ENCODE results near the gene TCIRG1.
"Not testable (repeated sequence)": the region's sequence is repeated elsewhere in the genome, so short reads cannot be mapped to it uniquely, and the experiment has no call there.

The TCIRG1 gene

DNA sequence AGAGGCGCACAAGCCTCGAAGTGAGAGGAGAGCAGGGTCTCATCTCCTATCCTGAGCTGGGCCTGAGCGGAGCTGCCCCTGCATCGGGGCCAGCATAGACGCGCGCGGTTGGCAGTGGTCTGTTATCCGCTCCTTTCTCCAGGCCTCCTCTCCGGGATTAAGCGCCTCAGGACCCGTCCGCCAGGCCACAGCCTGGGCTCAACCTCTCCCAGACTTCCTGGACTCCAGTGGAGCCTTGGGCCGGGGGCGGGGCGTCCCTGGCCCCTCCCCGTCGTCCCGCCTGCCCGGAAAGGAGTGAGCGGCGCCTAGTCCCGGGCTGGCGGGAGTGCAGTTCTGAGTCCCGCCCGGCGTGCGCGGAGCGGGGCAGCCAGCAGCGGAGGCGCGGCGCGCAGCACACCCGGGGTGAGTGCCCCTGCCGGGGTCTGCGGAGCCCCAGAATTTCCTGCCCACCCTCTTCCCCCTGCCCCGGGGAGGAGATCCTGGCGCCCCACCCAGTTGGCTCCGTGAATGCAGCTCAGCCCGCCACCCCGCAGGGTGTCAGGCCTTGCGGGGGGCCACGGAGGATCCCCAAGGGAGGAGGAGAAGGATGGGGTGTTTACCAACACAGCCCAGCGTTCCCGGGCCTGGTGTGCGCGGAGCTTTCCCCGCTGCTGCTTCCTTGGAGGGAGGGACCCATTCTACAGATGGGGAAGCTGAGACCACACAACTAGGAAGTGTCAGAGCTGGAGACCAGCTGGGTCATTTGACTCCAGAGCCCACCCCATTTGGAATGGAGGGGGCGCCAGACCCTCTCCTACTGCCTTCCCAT is at the start of gene TCIRG1:
Gene TCIRG1 (plus strand): TSS at position 308 of the 808 bp plus-strand sequence. CDS start 2,247 bp downstream, outside the sequence.
- DNase-seq (ENCODE audit: low spot score): peak; percentile 95

DNA sequence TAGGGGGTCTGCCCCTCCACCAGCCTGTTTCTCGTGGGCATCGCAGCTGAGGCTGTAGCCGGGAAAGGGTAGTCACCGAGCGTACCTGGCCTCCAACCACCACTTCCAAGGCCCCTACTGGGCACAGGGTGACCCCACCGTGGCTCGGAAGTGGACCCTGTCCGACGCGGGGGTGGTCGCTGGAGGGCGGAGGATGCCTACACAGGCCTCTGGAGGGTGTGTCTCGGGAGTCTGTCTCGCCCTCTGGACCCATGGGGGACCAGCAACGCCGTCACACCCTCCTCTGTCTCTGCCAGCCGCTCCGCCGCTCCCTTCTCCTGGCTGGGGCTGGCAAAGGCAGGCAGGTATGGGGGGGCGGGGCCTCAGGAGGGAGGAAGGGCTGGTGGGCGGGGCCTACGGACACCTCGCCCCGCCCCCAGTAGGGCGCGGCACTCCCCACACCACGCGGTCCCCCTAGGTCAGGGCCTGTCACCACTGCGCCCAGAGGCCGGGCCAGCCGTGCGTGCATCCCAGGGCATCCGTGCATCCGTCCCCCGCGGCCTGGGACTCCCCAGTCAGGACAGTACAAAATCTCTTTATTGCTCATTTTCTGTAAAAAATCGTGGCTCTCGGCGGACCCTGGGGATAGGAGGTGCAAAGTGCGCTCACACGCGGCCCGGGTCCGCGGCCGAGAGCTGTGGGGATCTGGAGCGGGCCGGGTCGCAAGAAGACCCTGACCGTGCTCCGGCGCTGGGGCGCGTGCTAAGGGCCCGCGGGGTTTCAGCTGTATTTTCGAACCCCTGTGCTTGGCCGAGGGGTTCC is 48.1 kb upstream of the TCIRG1 start:
- DNase-seq (ENCODE audit: low spot score): peak; percentile 66

DNA sequence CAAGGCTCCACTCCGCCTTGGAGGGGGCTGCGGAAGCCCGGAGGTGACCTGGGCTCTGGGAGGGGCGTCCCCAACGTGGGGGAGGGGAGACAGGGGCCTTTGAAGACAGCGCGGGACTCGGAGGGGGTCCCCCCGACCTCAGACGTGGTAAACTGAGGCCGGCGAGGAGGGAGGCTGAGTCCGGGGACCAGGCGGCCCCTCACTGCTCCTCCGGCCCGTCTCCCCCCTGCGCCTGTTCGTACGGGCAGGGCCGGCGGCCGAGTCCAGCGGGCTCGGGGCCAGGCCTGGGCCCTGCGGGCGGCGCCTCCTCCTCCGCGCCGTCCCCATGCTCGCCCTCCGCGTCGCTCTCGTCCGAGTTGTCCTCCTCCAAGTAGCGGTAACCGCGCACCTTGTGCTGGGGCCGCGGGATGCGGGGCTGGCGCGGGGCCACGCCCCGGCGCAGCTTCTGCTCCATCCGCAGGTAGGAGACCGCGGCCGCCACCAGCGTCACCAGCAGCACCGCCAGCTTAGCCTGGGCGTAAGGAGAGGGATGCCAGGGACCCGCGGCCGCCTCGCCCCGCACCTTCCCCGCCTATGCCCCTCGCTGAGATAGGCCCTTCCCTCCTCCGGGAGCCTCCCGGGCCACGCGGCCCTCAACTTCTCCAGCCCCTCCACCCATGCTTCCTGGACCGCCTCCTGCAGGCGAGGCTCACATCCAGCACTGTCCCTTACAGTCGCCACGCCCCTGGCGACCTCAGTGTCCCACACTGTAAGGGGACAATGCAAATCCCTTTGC is 47.3 kb upstream of the TCIRG1 start:
- not testable (repeated sequence) for DNase-seq (ENCODE audit: low spot score)

DNA sequence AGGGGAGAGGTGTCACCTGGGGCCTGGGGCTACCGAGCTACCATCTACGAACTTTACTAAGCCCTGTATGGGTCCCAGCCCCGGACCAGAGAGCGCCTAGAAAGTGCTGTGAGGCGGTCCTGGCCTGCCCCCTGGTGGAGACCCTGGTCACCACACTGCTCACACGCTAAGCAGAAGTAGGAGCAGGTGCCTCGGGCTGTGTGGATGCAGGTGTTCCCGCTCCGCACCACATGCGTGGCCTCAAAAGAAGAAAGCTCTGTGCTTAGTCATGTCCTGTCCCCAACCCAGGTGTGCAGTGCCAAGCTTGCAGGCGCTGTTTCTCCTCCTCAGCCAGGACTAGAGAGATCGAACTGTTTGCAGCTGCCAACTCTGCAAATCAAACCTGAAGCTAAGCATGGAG is 45.0 kb upstream of the TCIRG1 start:
- DNase-seq (ENCODE audit: low spot score): not testable (repeated sequence)

GRCh38 chr11:67994387-67994786 is 44.4 kb upstream of the TCIRG1 start:
- DNase-seq (ENCODE audit: low spot score): not testable (repeated sequence)

- not testable (repeated sequence) for DNase-seq (ENCODE audit: low spot score)
Observed at GRCh38 chr11:67995129-67995528, 43.7 kb upstream of the TCIRG1 start.

DNA sequence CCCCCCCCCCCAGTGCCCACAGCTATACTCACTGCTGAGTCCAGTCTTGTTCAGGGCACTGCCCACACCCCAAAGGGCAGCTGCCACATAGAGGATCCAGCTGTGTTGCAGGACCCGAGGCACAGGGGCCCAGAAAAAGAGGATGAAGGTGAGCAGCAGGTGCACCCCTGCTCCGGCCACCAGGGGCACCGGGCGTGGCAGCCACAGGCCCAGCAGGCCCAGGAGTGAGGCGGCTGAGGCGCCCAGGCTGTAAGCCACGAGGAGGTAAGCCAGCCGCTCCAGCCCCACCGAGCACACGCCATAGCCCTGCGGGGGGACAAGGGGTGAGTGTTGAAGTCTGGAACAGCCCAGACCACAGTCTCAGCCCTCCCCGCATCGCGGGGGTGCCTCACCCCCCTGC is 43.2 kb upstream of the TCIRG1 start:
- not testable (repeated sequence) for DNase-seq (ENCODE audit: low spot score)

DNA sequence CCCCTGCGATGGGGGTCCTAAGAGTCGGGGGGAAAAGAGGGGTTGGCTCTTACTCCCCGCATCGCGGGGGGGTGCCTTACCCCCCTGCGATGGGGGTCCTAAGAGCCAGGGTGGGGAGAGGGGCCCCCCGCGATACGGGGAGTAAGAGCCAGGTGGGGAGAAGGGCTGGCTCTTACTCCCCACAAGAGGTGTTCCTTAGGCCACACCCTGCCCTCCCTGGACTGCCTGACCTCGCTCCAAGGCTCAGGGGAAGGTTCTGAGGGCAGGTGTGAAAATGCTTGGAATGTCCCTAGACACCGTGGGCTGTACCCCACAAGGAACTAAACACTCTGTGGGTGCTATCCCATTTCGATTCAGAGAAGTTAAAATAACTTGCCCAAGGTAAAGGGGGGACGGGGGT is 42.8 kb upstream of the TCIRG1 start:
- no peak for DNase-seq (ENCODE audit: low spot score)

DNA sequence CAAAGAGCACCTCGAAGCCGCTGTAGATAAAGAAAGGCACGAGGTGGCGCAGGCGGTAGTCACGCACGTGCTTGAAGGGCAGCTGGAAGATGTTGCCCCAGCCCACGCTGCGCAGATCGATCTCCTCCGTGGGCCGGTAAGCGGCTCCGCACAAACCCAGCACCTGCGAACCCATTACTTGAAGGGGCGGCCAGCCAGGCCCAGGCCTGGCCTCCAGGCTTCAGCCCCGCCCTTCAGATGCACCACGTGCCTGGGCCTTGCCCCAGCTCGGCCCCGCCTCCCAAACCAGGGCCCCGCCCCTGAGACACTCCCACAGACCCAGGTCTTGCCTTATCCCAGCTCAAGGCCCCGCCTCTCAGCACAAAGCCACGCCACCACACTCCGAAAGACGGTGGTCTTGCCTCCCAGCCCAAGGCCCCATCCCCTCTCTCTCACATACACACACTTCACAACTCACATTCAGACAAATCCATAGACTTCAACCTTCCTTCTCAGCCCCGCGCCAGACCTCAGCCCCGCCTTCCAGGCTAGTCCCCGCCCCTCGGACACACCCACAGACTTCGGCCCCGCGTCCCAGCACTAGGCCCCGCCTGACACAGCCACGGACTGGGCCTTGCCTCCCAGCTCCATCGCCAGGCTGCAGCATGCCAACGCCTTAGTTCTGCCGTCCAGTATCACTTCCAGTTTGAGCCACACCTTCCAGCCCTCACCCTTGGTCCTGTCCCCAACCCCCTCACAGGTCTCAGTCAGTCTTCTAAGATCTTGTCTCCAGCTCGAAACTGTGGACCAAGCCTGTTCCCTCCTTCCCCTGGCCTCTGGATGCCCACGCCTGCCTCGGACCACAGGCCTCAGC is 42.0 kb upstream of the TCIRG1 start:
- DNase-seq (ENCODE audit: low spot score): peak; percentile 90

DNA sequence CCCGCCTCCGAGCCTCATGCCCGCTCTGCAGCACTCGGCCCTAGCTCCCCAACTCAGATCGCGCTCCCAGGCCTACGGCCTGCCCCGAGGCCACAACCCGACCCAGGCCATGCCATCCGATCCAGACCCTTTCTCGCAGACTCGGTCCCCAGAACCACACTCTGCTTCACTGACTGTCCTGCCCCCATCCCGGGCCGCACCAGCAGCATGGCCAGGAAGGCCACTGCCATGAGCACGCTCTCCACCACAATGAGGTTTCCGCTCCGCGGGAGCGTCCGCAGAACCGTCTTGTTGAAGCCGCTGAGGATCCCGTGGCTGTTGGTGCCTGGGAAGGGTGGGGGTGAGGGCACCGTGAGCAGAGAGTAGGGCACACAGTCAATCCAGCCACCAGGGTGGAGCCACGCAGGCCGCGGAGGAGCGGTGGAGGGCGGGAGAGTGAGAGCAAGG is 41.3 kb upstream of the TCIRG1 start:
- no peak for DNase-seq (ENCODE audit: low spot score)

- no peak for DNase-seq (ENCODE audit: low spot score)
Observed at GRCh38 chr11:67998150-67999045, 40.4 kb upstream of the TCIRG1 start.

DNA sequence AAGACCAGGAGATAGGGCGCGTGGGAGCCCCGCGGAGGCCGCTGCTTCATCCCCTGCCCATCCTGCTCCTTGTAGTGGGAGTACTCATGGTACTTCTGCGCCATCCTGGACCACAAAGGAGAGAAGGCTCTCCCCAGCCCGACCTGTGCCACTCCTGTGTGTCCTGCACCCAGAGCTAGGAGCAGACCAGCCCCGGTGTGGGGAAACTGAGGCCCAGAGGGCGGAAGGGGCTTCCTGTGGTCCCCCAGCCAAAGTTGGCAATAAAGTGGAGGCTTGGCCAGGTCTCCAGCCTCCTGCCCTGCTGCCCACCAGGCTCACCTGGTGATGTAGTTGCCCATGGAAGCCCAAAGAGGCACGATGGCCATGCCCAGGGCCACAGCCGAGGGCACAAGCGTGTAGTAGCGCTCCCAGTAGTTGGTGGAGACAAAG is 39.6 kb upstream of the TCIRG1 start:
- DNase-seq (ENCODE audit: low spot score): no peak

DNA sequence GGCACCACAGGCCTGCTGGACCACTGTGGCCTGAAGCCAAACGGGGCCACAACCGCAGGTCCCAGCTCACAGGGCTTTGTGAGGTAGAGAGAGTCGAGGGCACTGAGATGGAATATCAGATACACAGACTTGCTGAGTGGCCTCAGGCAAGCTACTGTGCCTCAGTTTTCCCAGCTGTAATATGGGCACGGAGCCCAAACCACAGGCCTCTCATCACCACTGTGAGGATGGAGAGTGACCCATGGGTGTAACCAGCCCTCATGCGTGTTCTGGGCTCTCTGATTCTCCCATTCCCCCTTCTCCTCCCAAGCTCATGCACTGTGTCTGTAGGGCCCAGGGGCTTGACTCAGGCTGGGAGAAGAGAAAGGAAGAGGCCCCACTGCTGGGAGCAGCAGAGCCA is 39.1 kb upstream of the TCIRG1 start:
- DNase-seq (ENCODE audit: low spot score): no peak

DNA sequence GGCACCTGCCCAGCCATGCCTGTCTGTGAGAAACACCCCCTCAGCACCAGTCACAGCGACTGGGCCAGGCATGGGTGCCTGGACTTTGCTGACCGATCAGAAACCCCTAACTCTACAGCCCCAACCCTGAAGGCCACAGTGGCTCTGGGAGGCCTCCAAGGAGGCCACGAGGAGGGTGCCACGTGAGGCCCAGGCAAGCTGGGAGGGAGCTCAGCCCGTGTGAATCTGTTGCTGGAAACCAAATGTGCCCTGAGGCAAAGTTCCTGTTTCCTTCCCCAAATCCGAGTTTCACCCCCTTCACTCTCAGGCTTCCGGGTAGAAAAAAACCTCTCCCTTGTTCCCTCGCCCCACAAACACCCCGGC is 36.3 kb upstream of the TCIRG1 start:
- DNase-seq (ENCODE audit: low spot score): peak; percentile 1

DNA sequence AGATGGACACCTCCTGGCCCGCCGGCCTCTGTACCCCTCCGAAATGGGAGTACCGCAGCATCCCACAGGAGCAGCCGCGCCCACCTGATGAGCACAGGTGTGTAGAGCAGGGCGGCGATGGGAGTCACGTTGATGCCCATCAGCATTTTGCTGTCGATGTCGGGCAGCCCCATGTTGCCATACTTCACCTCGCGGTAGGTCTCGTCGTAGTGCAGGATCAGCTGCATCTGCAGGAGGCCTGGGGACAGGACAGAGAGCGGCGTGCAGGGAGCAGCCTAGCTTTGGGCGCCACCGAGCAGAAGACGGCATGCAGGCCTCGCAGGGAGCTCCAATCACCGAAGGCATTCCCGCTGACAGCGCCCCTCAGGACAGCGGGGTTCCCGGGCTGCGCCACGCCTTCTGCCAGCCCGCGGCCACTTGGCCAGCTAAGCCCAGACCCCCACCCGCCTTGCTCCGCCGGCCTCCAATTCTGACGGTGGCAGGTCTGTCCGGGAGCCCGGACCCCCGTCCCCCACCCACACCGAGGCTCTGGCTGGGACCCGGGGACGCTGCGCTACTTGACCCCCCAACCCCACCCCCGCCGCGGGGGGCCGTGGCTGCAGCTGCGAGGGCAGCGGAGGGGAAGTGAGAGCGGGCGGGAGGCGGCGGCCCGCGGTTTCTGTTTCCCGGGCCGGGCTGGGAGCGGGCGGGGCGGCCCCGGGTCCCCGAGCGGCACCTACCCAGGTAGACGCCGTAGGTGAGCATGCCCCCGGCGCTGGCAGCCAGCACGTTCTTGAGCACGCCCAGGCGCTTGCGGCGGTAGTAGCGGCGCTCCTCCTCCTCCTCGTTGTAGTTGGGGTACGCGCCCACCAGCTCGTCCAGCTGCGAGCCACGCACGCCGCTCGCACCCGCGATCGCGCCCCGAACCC is 35.6 kb upstream of the TCIRG1 start:
- DNase-seq (ENCODE audit: low spot score): peak; percentile 68

DNA sequence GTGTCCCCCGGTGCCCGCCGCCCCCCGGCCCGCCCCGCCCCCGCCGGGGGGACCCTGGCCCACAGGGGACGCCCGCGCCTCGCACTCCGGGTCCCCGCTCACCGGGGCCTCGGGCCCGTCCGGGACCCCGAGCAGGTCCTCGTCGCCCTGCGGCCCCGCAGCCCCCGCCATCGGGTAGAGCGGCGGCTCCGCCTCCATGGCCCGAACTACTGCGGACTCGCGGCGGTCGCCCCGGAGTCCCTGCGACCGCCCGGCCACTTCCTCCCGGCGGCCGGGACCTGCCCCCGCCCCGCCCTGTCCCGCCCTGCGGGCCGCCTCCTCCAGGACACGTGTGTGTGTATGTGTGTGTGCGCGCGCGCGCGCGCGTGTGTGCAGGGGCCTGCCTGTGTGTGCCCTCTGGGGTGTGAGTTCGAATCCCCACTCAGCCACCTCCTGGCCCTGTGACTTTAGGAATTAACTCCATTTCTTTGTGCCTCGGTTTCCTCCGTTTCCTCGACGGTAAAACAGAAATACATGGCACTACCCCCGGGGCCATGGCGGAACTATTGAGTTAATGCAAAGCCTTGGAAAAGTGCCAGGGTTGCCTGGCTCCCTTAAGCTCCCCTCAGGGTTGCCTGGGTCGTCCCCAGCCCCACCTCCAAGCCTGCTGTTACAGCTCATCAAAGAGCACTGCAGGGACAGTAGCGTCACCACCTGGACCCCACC is 34.8 kb upstream of the TCIRG1 start, which contains the start of gene UNC93B1:
Gene UNC93B1 (minus strand): TSS at position 252 of the 705 bp plus-strand sequence. CDS start 54 bp downstream, at position 198.
- peak; percentile 86 for DNase-seq (ENCODE audit: low spot score)

DNA sequence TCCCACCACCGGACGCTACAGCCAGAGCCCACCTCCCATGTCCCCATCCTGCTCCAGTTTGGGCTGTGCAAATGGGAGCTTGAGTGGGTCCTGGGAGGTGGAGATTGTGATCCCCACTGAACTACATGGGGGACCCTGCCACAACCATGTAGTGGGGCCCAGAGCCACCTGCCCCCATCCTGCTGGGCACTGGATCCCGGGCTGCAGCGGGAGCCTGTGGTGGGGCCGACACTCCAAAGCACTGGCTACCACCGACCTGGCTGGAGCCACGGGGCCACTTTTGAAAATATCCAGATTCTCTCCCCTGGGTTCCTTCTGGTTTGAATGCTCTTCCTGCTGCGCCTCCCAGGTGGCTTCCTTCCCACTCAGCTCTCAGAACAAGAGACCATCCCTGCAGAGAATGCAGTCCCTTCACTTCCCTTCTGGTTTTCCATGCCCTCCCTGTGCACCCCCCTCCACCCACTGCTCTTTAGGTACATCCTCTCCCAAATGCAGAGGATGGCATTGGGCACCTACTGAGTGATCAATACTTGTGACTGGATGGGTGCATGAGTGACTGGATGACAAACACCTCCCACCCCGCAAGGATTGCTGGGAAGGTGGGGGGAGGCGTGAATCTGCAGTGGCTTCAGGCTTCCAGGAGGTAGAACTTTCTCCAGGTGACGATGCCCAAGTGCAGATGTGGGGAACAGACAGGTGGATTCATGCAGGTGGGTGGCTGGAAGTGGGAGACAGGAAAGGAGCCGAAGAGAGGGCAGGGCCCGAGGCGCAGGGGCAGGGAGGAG is 34.1 kb upstream of the TCIRG1 start:
- peak; percentile 2 for DNase-seq (ENCODE audit: low spot score)
